NB4 (cell line): ENCODE measurements around the gene DCUN1D2.

Experiments used
- MYC ChIP-seq: IDR thresholded peaks from 2 replicates; pipeline ENCODE4 v1.6.1; 2011; ENCODE audit warnings: low read depth, low read length
- POLR2A ChIP-seq: IDR thresholded peaks from 2 replicates; pipeline ENCODE4 v1.6.1; 2011; ENCODE audit warnings: mild to moderate bottlenecking; ENCODE audit not compliant: insufficient read length; ENCODE audit errors: extremely low read depth
- TF ChIP-seq, protein P1 (sequence below): IDR thresholded peaks from one replicate; pipeline ENCODE4 v1.5.1; 2012; ENCODE audit warnings: low read depth, low read length

DNA sequence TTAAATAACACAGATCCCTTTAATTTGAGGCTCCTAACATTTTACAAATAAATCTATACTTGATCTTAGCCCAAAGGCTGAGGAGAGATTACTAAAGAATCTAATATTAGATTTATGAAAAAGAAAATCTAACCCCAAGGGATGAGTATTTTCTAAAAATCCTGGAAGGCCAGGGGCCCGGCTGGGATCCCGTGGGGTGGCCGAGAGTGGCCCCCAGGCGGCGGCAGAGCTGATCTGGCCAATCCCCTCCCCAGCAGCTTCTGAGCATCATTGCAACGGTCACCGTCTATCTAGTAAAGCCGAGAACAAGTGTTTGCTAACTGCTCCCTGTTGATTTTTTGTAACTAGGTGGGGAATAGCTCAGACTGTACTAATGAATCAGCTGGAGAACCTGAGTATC lies 74.7 kb downstream of the DCUN1D2 start:
- TF ChIP-seq, protein P1, sequence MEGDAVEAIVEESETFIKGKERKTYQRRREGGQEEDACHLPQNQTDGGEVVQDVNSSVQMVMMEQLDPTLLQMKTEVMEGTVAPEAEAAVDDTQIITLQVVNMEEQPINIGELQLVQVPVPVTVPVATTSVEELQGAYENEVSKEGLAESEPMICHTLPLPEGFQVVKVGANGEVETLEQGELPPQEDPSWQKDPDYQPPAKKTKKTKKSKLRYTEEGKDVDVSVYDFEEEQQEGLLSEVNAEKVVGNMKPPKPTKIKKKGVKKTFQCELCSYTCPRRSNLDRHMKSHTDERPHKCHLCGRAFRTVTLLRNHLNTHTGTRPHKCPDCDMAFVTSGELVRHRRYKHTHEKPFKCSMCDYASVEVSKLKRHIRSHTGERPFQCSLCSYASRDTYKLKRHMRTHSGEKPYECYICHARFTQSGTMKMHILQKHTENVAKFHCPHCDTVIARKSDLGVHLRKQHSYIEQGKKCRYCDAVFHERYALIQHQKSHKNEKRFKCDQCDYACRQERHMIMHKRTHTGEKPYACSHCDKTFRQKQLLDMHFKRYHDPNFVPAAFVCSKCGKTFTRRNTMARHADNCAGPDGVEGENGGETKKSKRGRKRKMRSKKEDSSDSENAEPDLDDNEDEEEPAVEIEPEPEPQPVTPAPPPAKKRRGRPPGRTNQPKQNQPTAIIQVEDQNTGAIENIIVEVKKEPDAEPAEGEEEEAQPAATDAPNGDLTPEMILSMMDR = no peak
- TF ChIP-seq POLR2A = no peak
- no peak for TF ChIP-seq MYC
